OCI-LY7 (cell line): ENCODE measurements around the gene GSG1L. TPM values are rescaled to one million over a fixed set of nuclear protein-coding genes. Genes with fewer than 3 reads are reported as not detected.

Experiments
- BruUV-seq: library from RNA; stranded (reverse); fragments of 400-500 nt; replicated peaks from 2 replicates; lab custom pipeline; 2021; lab: Mats Ljungman, UMichigan
- CTCF ChIA-PET: fragments of 300-600 bp; sonication (Branson Sonifier 250); formaldehyde crosslinking; loops from one replicate; lab custom pipeline; 2022; ENCODE audit warnings: antibody characterized with exemption; ENCODE audit not compliant: unreplicated experiment; lab: Charles Lee
- POLR2A ChIA-PET: fragments of 300-600 bp; sonication (Branson Sonifier 250); formaldehyde crosslinking; loops from one replicate; lab custom pipeline; 2022; ENCODE audit warnings: antibody characterized with exemption; lab: Charles Lee
- DNase-seq: peaks from one replicate; pipeline ENCODE4 v3.0.0-alpha.2; 2015; ENCODE audit warnings: low spot score
- H2AFZ ChIP-seq: fragments of 200-600 bp; sonication (generic), shearing (Covaris generic); 2 replicates; pipeline ENCODE4 v1.6.1; 2014; ENCODE audit warnings: mild to moderate bottlenecking, antibody characterized with exemption, low read length, moderate library complexity
- H3K27ac ChIP-seq: fragments of 200-600 bp; sonication (generic); 2 replicates; pipeline ENCODE4 v1.5.1; 2014; ENCODE audit warnings: mixed run types, low read depth, mild to moderate bottlenecking, moderate library complexity, low read length, inconsistent platforms; ENCODE audit not compliant: poor library complexity, severe bottlenecking
- H3K36me3 ChIP-seq: fragments of 200-600 bp; sonication (generic); 2 replicates; pipeline ENCODE4 v1.6.1; 2014; ENCODE audit warnings: mild to moderate bottlenecking, antibody characterized with exemption, low read length, moderate library complexity, mixed read lengths; ENCODE audit not compliant: insufficient read depth
- H3K4me1 ChIP-seq: fragments of 200-600 bp; sonication (generic); 2 replicates; pipeline ENCODE4 v1.5.1; 2014; ENCODE audit warnings: mild to moderate bottlenecking, low read length; ENCODE audit not compliant: insufficient read depth, poor library complexity, severe bottlenecking
- H3K4me2 ChIP-seq: fragments of 200-600 bp; sonication (generic); 2 replicates; pipeline ENCODE4 v1.6.1; 2014; ENCODE audit warnings: mild to moderate bottlenecking, low read length
- H3K4me3 ChIP-seq: fragments of 200-600 bp; sonication (generic); 2 replicates; pipeline ENCODE4 v1.5.1; 2014; ENCODE audit warnings: mild to moderate bottlenecking, low read depth, low read length; ENCODE audit not compliant: poor library complexity, severe bottlenecking
- H3K79me2 ChIP-seq: fragments of 200-600 bp; sonication (generic); 2 replicates; pipeline ENCODE4 v1.6.1; 2016; ENCODE audit warnings: low read depth, mild to moderate bottlenecking, low read length, moderate library complexity, mixed read lengths; ENCODE audit not compliant: insufficient read depth
- H3K9me2 ChIP-seq: fragments of 200-600 bp; sonication (generic); 2 replicates; pipeline ENCODE4 v1.6.1; 2016; ENCODE audit warnings: mild to moderate bottlenecking, low read length, mixed read lengths; ENCODE audit not compliant: insufficient read depth
- H3K9me3 ChIP-seq: fragments of 200-600 bp; sonication (generic); 2 replicates; pipeline ENCODE4 v1.6.1; 2014; ENCODE audit warnings: mild to moderate bottlenecking, mixed run types, low read length, mixed read lengths
- H4K20me1 ChIP-seq: fragments of 200-600 bp; sonication (generic); 2 replicates; pipeline ENCODE4 v1.6.1; 2014; ENCODE audit warnings: mild to moderate bottlenecking, antibody characterized with exemption, low read length, moderate library complexity, mixed read lengths; ENCODE audit not compliant: insufficient read depth
- CTCF ChIP-seq: fragments of 200-600 bp; sonication (generic); conservative IDR thresholded peaks from 2 replicates; pipeline ENCODE4 v1.5.1; 2014; ENCODE audit warnings: mild to moderate bottlenecking, antibody characterized with exemption, low read length, moderate library complexity, mixed read lengths
- EZH2phosphoT487 ChIP-seq: fragments of 200-600 bp; sonication (generic); IDR thresholded peaks from 2 replicates; pipeline ENCODE4 v1.6.1; 2018; ENCODE audit warnings: low read depth, borderline replicate concordance, mild to moderate bottlenecking, mixed run types, antibody characterized with exemption, low read length, moderate library complexity, mixed read lengths
- intact Hi-C: fragments of 100-400 bp; cut with micrococcal nuclease; formaldehyde crosslinking; loops from one replicate; pipeline ENCODE4 v1.10.0; 2022; ENCODE audit not compliant: unreplicated experiment
- small RNA-seq: library from RNA; depleted of rRNA; stranded (forward); fragments of <200 nt; gene quantifications from one replicate; pipeline ENCODE3, GENCODE V24; 2014
- total RNA-seq, 2 experiments: library from RNA; depleted of rRNA in 1 of 2; stranded (reverse); fragments of >200 nt in 1 of 2; shearing (Covaris generic) in 1 of 2; gene quantifications; 2 replicates each; pipeline ENCODE4 v1.2.3, GENCODE V29; 2014 to 2022

Gene GSG1L
- total RNA-seq, 2 experiments from 2014 or later: not detected

- Histone ChIP-seq H3K9me3 (no peaks in the 10 kb centered on the region), H3K4me2 (no peak overlapping the region), H3K79me2 (no peaks in the 10 kb centered on the region), H3K9me2 (no peaks in the 10 kb centered on the region), H3K27ac (no peak overlapping the region), H2AFZ (no peak overlapping the region), H4K20me1 (no peaks in the 10 kb centered on the region), H3K4me1 (no peaks in the 10 kb centered on the region), H3K4me3 (no peak overlapping the region), H3K36me3 (no peaks in the 10 kb centered on the region)
- no peak for DNase-seq
- intact Hi-C loops: no loop called here
- BruUV-seq: no TSS peak
- TF ChIP-seq EZH2phosphoT487 (no peak), CTCF (no peak)
- ChIA-PET CTCF (no interaction called here), POLR2A (no interaction called here)
Observed at GRCh38 chr16:27738596-27738995, 324.9 kb downstream of the GSG1L start.

Small RNAs within 50 kb of the gene (small RNA-seq; reads per million reads assigned to genes)
- gene RNU6-1241P: not detected
- gene RNU6-159P: not detected

Other genes starting within 250 kb of the GSG1L start
- 110 and 130 TPM in 2 replicates for gene XPO6, start 148.3 kb upstream of the GSG1L start, total RNA-seq (2014; rRNA removed; shearing (Covaris generic))
- 167 and 186 TPM in 2 replicates for gene XPO6, start 148.3 kb upstream of the GSG1L start, total RNA-seq (2022)
- 0.22 and 0.46 TPM in 2 replicates for gene SBK1, start 228.8 kb upstream of the GSG1L start, total RNA-seq (2014; rRNA removed; shearing (Covaris generic))
- gene SBK1, start 228.8 kb upstream of the GSG1L start, total RNA-seq (2022): 0.63 TPM in 2 replicates